ENCODE data around the gene ST3GAL3.

ST3GAL3 gene

GRCh38 chr1:43843684-43844083 lies 136.3 kb downstream of the ST3GAL3 start:
- no peak overlapping the region for H3K4me3 ChIP-seq (ENCODE audit: low read length)
- DNase-seq (ENCODE audit: low read depth) = no peak
- TF ChIP-seq CTCF (IDR thresholded peaks at IDR 0.05; ENCODE audit: insufficient read depth, low read depth, low read length, missing control alignments) = no peak

GRCh38 chr1:43844114-43844513 lies 136.8 kb downstream of the ST3GAL3 start:
- no peak overlapping the region for H3K4me3 ChIP-seq (ENCODE audit: low read length)
- no peak for DNase-seq (ENCODE audit: low read depth)
- TF ChIP-seq CTCF (IDR thresholded peaks at IDR 0.05; ENCODE audit: insufficient read depth, low read depth, low read length, missing control alignments) = no peak

- peak; percentile 75 for DNase-seq (ENCODE audit: low read depth)
- no peak overlapping the region for H3K4me3 ChIP-seq (ENCODE audit: low read length)
- no peak for TF ChIP-seq CTCF (IDR thresholded peaks at IDR 0.05; ENCODE audit: insufficient read depth, low read depth, low read length, missing control alignments)
These were observed 140.0 kb downstream of the ST3GAL3 start for GRCh38 chr1:43847290-43847689.

- H3K4me3 ChIP-seq (ENCODE audit: low read length) = no peak overlapping the region
- TF ChIP-seq CTCF (IDR thresholded peaks at IDR 0.05; ENCODE audit: insufficient read depth, low read depth, low read length, missing control alignments) = no peak
- DNase-seq (ENCODE audit: low read depth) = no peak
These were observed 140.5 kb downstream of the ST3GAL3 start for GRCh38 chr1:43847882-43848281.

- no peak for DNase-seq (ENCODE audit: low read depth)
- no peak overlapping the region for H3K4me3 ChIP-seq (ENCODE audit: low read length)
- TF ChIP-seq CTCF (IDR thresholded peaks at IDR 0.05; ENCODE audit: insufficient read depth, low read depth, low read length, missing control alignments) = no peak
These were observed 142.3 kb downstream of the ST3GAL3 start for GRCh38 chr1:43849670-43850069.

GRCh38 chr1:43850591-43851233 lies 143.4 kb downstream of the ST3GAL3 start:
- DNase-seq (ENCODE audit: low read depth) = no peak
- no peak for TF ChIP-seq CTCF (IDR thresholded peaks at IDR 0.05; ENCODE audit: insufficient read depth, low read depth, low read length, missing control alignments)
- no peak overlapping the region for H3K4me3 ChIP-seq (ENCODE audit: low read length)

All from epithelial cell of esophagus (primary cell).